Measurements from ENCODE around the gene USH1C. TPM values are rescaled to one million over a fixed set of nuclear protein-coding genes. Genes with fewer than 3 reads are reported as not detected.

The USH1C gene
- total RNA-seq (10 to 100 TPM in 1 of 9 donors, 1 to 10 TPM in 2, under 1 TPM in 4, not detected in 2; 0.14 to 16.9 (median 0.88) TPM), polyA plus RNA-seq (1 to 10 TPM in 1 of 3 donors, under 1 TPM in 2; 0.48 to 2.7 (median 0.68) TPM)
- long read RNA-seq, donor 1, partial matches to known transcripts, result 0 of 3 reads
- long read RNA-seq, donor 1, other reads (novel, unspliced or antisense), result 0 of 3 reads
- long read RNA-seq, donor 2, result 0 reads
- long read RNA-seq, donor 3, result 0 reads
- long read RNA-seq, donor 4, result 0 reads
- long read RNA-seq, donor 5, partial matches to known transcripts, result 0 of 1 reads
- long read RNA-seq, donor 5, other reads (novel, unspliced or antisense), result 0 of 1 reads
- long read RNA-seq, donor 6, partial matches to known transcripts, result 0 of 1 reads
- long read RNA-seq, donor 6, other reads (novel, unspliced or antisense), result 1 of 1 reads
- long read RNA-seq, donor 7, partial matches to known transcripts, result 0 of 1 reads
- long read RNA-seq, donor 7, other reads (novel, unspliced or antisense), result 0 of 1 reads
- long read RNA-seq, donor 8, result 0 reads
- long read RNA-seq, donor 9, result 0 reads
- long read RNA-seq, donor 10, result 0 reads

DNA sequence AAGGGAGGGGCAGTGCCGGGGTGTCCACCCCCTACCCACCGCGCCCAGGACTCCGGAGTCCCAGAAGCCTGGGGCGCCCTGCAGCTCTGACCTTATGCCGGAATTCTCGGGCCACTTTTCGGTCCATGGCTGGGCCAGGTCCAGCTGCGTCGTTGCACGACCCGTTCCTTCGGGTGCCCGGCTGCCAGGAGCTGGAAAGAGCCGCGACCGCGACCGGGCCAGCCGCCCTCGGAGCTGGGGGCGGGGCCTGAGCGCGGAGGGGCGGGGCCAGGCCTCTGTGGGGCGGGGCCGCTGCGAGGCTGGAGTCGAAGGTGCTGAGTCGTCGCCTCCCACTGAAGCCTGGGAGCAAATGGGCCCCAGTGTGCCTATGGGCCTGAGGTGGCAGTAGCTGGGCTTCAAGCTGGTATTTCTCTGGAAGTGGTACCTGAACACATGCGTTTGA lies at the start of gene USH1C:
TSS of gene USH1C (minus strand) at position 236 of the 442 bp plus-strand sequence. CDS start at position 127, 109 bp downstream.
- Histone ChIP-seq H3K9me3 (replicated peaks in 1 of 3) (no peaks in the 10 kb centered on the region), H3K4me1 (replicated peaks in 1 of 2) (no peaks in the 10 kb centered on the region), H3K27me3 (peaks cover 25% of the 10 kb centered on the region), H3K27ac (no peak within 1 kb of the TSS), H3K4me3 (no peak within 1 kb of the TSS), H3K36me3 (replicated peaks in 1 of 2) (no peaks in the 10 kb centered on the region)
- DNase-seq, result peak in 1 of 7 donors; percentile 7
- no peak for TF ChIP-seq POLR2A (IDR thresholded peaks at IDR 0.05)
- intact Hi-C loops (cut with DNase I), result no loop called here
- WGBS, 4 donors, result 8 to 10% (median 9%) methylated on average over 19 to 32 of the region's 32 CpGs

DNA sequence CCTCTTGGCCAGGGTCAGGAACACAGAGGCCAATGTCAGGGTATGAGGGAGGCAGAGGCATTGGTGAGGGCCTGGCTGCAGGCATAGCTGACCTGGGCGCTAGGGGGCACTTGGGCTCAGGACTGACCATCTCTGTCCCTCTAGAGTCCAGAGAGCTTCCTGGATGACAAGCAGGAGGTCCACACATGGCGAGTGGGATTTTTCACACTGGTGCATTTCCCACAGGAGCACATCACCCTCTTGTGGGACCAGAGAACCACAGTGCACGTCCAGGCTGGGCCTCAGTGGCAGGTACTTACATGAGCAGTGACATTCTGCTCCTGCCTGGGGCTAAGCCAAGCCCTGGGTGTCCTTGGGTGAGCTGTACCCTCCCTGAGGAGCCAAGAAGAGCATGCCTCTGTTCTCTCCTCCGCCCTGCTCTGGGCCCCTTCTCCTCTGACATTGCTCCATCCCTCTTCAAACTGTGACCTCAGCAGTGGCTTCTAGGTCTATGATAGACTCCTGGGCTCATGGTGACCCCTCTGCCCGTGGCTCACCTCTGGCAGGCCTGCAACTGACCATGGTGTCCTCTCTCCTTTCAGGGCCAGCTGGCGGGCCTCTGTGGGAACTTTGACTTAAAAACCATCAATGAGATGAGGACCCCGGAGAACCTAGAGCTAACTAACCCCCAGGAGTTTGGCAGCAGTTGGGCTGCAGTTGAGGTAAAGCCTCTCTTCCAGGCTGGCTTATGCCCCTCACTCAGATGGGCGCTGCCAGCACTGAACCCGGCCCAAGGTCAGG lies 49.4 kb upstream of the USH1C start:
- no peaks in the 10 kb centered on the region for H3K9me3 ChIP-seq (replicated peaks in 1 of 3)
- H3K27ac ChIP-seq, result no peak overlapping the region
- DNase-seq, result peak in 3 of 7 donors; percentile 2 to 15 (median 6)
- intact Hi-C loops (cut with DNase I), result loop anchor here in 1 of 2 donors (10.0 kb wide), 1 partner anchor 121 kb away; the partner anchor contains the start of gene MYOD1
- H3K4me3 ChIP-seq, result no peak overlapping the region
- no peaks in the 10 kb centered on the region for H3K27me3 ChIP-seq
- H3K36me3 ChIP-seq (replicated peaks in 1 of 2), result no peaks in the 10 kb centered on the region
- H3K4me1 ChIP-seq (replicated peaks in 1 of 2), result no peaks in the 10 kb centered on the region
- no peak for TF ChIP-seq POLR2A (IDR thresholded peaks at IDR 0.05)
- TF ChIP-seq, protein P1, sequence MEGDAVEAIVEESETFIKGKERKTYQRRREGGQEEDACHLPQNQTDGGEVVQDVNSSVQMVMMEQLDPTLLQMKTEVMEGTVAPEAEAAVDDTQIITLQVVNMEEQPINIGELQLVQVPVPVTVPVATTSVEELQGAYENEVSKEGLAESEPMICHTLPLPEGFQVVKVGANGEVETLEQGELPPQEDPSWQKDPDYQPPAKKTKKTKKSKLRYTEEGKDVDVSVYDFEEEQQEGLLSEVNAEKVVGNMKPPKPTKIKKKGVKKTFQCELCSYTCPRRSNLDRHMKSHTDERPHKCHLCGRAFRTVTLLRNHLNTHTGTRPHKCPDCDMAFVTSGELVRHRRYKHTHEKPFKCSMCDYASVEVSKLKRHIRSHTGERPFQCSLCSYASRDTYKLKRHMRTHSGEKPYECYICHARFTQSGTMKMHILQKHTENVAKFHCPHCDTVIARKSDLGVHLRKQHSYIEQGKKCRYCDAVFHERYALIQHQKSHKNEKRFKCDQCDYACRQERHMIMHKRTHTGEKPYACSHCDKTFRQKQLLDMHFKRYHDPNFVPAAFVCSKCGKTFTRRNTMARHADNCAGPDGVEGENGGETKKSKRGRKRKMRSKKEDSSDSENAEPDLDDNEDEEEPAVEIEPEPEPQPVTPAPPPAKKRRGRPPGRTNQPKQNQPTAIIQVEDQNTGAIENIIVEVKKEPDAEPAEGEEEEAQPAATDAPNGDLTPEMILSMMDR (IDR thresholded peaks at IDR 0.05), result no peak
- 63 to 76% (median 70%) methylated on average over 8 to 9 of the region's 9 CpGs for WGBS, 4 donors

GRCh38 chr11:17591293-17591692 lies 47.1 kb upstream of the USH1C start:
- 78 to 87% (median 82%) methylated on average over 4 to 11 of the region's 11 CpGs for WGBS, 4 donors
- no peaks in the 10 kb centered on the region for H3K27me3 ChIP-seq
- H3K9me3 ChIP-seq (replicated peaks in 1 of 3), result no peaks in the 10 kb centered on the region
- TF ChIP-seq, protein P1 (IDR thresholded peaks at IDR 0.05), result no peak
- no peak for TF ChIP-seq POLR2A (IDR thresholded peaks at IDR 0.05)
- H3K4me1 ChIP-seq (replicated peaks in 1 of 2), result no peaks in the 10 kb centered on the region
- intact Hi-C loops (cut with DNase I), result loop anchor here in 1 of 2 donors (10.0 kb wide), 1 partner anchor 124 kb away; the partner anchor contains the start of gene MYOD1
- peak in 1 of 7 donors; percentile 2 for DNase-seq
- H3K4me3 ChIP-seq, result no peak overlapping the region
- H3K36me3 ChIP-seq (replicated peaks in 1 of 2), result no peaks in the 10 kb centered on the region
- H3K27ac ChIP-seq, result no peak overlapping the region

DNA sequence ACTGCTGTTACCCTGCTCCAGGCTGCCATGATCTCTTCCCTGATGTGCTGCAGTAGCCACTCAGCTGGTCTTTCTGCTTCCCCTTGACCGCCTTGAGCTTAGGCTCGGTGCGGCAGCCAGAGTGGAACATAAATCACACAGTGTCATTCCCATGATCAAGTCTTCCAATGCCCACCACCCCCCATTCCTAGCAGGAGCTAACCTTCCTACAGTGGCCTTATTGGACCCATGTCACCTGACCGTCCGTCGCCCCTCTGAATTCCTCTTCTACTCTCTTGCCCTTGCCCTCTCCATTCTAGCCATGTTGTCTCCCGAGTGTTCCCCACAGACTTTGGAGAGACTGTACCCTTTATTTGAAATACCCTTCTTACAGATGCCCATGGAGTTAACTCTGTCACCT lies 46.2 kb upstream of the USH1C start:
- Histone ChIP-seq H3K36me3 (replicated peaks in 1 of 2) (no peaks in the 10 kb centered on the region), H3K4me3 (no peak overlapping the region), H3K27me3 (no peaks in the 10 kb centered on the region), H3K4me1 (replicated peaks in 1 of 2) (no peaks in the 10 kb centered on the region), H3K9me3 (replicated peaks in 1 of 3) (no peaks in the 10 kb centered on the region), H3K27ac (no peak overlapping the region)
- intact Hi-C loops (cut with DNase I), result loop anchor here in 1 of 2 donors (10.0 kb wide), 1 partner anchor 124 kb away; the partner anchor contains the start of gene MYOD1
- TF ChIP-seq, protein P1 (IDR thresholded peaks at IDR 0.05), result no peak
- no peak for TF ChIP-seq POLR2A (IDR thresholded peaks at IDR 0.05)
- DNase-seq, result peak in 2 of 7 donors; percentile 4 to 5
- WGBS, 4 donors, result 80 to 86% (median 84%) methylated on average over 7 of the region's 7 CpGs

Data from adrenal gland (tissue), 19 donors.